Measurements from ENCODE around the gene KRTAP9-6.

DNA sequence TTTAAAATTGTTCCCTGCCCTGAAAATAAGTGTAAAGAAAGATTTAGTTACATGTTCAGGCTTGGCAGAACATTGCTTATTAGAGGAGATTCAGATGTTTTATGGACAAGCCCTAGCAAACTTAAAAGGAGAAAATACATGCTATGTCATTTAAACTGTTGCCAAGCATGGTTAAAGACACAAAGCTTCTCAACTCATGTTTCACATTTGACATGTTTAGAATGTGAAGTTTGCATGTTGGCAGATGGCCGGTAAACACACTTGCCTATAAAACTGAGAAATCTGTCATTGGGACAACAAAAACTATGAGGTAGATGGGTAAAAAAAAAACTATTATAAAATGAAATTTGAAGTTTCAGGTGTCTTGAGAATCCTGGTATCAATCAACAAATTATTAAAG is 31.7 kb downstream of the KRTAP9-6 start:
- TF ChIP-seq, protein P1, sequence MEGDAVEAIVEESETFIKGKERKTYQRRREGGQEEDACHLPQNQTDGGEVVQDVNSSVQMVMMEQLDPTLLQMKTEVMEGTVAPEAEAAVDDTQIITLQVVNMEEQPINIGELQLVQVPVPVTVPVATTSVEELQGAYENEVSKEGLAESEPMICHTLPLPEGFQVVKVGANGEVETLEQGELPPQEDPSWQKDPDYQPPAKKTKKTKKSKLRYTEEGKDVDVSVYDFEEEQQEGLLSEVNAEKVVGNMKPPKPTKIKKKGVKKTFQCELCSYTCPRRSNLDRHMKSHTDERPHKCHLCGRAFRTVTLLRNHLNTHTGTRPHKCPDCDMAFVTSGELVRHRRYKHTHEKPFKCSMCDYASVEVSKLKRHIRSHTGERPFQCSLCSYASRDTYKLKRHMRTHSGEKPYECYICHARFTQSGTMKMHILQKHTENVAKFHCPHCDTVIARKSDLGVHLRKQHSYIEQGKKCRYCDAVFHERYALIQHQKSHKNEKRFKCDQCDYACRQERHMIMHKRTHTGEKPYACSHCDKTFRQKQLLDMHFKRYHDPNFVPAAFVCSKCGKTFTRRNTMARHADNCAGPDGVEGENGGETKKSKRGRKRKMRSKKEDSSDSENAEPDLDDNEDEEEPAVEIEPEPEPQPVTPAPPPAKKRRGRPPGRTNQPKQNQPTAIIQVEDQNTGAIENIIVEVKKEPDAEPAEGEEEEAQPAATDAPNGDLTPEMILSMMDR (conservative IDR thresholded peaks at IDR 0.05 in 1 of 2, IDR thresholded peaks at IDR 0.05 in 1 of 2; ENCODE audit: low read depth in 1 of 2, low read length in 2 of 2): no peak
- no peak for TF ChIP-seq EZH2 (IDR thresholded peaks at IDR 0.05; ENCODE audit: low read length, missing control alignments)

All from fibroblast of lung (primary cell).